ENCODE results near the gene RXRA.

The RXRA gene

GRCh38 chr9:134335486-134336220 lies 9.4 kb downstream of the RXRA start:
- Histone ChIP-seq H3K4me3 (ENCODE audit: low read length) (no peak overlapping the region), H2AFZ (ENCODE audit: low read depth, low read length) (no peak overlapping the region), H3K27me3 (ENCODE audit: insufficient read depth, low read length) (no peaks in the 10 kb centered on the region), H3K36me3 (ENCODE audit: insufficient read depth, low read length) (no peaks in the 10 kb centered on the region), H3K4me1 (ENCODE audit: insufficient read depth, low read length) (peaks cover 20% of the 10 kb centered on the region), H3K9me3 (ENCODE audit: low read length) (no peaks in the 10 kb centered on the region)

GRCh38 chr9:134336228-134336627 lies 10.0 kb downstream of the RXRA start:
- Histone ChIP-seq H3K4me3 (ENCODE audit: low read length) (no peak overlapping the region), H2AFZ (ENCODE audit: low read depth, low read length) (no peak overlapping the region), H3K4me1 (ENCODE audit: insufficient read depth, low read length) (peaks cover 16% of the 10 kb centered on the region), H3K27me3 (ENCODE audit: insufficient read depth, low read length) (no peaks in the 10 kb centered on the region), H3K36me3 (ENCODE audit: insufficient read depth, low read length) (no peaks in the 10 kb centered on the region), H3K9me3 (ENCODE audit: low read length) (no peaks in the 10 kb centered on the region)

DNA sequence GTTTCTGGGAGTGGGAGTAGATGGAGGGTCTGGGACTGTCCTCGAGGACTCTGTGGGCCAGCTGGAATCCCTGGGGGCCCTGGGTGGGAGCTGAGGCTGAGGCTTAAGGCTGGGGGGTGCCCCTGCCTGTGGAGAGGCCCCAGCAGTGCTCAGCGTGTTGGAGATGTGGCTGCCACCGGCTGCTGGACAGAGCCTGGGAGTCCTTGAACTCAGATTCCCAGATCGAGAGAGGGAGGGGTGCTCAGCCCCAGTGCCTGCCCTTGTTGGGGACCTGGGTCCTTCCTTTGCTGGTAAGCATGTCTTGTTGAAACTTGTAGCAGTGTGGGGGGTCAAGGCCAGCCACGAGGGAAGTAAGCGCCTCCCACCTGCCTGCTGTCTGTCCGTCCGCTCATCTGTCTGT lies 10.7 kb downstream of the RXRA start:
- Histone ChIP-seq H2AFZ (ENCODE audit: low read depth, low read length) (no peak overlapping the region), H3K4me1 (ENCODE audit: insufficient read depth, low read length) (peaks cover 14% of the 10 kb centered on the region), H3K9me3 (ENCODE audit: low read length) (no peaks in the 10 kb centered on the region)

DNA sequence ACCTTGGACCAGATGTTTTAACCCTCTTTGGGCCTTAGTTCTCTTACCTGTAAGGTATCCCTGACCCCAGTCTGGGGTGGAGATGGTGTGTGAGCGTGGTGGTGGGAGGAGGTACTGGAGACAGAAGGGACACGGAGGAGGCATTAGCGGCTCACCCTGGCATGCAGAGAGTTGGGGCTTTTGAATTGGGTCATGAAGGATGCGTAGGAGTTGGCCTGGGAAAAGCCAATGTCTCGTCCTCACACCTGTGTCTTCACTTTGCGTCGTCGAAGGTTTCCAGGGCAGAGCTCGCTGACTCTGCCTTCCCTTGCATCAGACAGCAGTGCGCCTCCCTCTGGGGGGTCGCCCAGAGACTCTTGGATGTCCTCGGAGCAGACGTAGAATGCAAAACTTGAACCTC lies 11.2 kb downstream of the RXRA start:
- peaks cover 14% of the 10 kb centered on the region for H3K4me1 ChIP-seq (ENCODE audit: insufficient read depth, low read length)
- H3K4me3 ChIP-seq (ENCODE audit: low read length), result no peak overlapping the region
- H3K9me3 ChIP-seq (ENCODE audit: low read length), result no peaks in the 10 kb centered on the region
- H2AFZ ChIP-seq (ENCODE audit: low read depth, low read length), result no peak overlapping the region
- H3K27me3 ChIP-seq (ENCODE audit: insufficient read depth, low read length), result no peaks in the 10 kb centered on the region
- H3K36me3 ChIP-seq (ENCODE audit: insufficient read depth, low read length), result no peaks in the 10 kb centered on the region

More for the DNA sequence above, 10.7 kb downstream of the RXRA start:
- H3K36me3 ChIP-seq (ENCODE audit: insufficient read depth, low read length), result no peaks in the 10 kb centered on the region
- H3K4me3 ChIP-seq (ENCODE audit: low read length), result no peak overlapping the region
- no peaks in the 10 kb centered on the region for H3K27me3 ChIP-seq (ENCODE audit: insufficient read depth, low read length)

DNA sequence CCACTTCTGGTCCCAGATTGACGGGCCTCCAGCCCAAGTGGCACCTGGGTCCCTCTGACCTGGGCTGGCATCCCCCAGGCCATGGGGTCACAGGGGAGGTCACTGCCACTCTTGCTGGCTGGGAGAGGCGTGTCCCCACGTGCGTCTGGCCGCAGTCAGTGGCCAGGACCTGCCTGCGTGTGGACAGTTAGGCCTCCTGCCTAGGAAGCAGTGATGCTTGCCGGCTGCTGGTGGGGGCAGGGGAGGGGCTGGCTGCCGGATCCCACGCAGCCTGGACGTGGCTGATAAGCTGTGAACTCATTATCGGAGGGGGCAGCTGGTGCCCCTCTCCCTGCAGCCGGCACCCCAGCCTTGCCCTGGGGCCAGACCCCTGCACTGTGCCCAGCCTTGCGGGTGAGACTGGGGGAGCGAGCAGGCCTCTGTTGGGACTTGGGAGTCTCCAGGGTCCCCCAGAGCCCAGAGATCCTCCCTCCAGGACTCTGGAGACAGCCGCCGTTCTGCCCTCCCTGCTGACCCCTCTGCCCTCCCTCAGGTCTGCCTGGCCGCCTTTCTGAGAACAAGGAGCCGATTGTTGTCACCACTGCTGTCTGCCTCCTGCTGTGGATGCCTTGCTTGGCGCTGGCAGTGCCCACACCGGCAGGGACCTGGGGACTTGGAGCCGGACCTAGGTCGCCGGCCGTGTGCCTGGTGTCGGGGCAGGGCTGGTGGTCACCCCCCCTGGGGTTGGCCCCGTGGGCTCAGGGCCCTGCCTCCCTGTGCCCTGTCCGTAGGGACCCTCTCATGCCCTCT lies 12.3 kb downstream of the RXRA start:
- peaks cover 14% of the 10 kb centered on the region for H3K4me1 ChIP-seq (ENCODE audit: insufficient read depth, low read length)
- H3K36me3 ChIP-seq (ENCODE audit: insufficient read depth, low read length), result no peaks in the 10 kb centered on the region
- H3K9me3 ChIP-seq (ENCODE audit: low read length), result no peaks in the 10 kb centered on the region
- H3K4me3 ChIP-seq (ENCODE audit: low read length), result no peak overlapping the region
- H2AFZ ChIP-seq (ENCODE audit: low read depth, low read length), result no peak overlapping the region
- H3K27me3 ChIP-seq (ENCODE audit: insufficient read depth, low read length), result no peaks in the 10 kb centered on the region

GRCh38 chr9:134339183-134339806 lies 13.0 kb downstream of the RXRA start:
- Histone ChIP-seq H3K27me3 (ENCODE audit: insufficient read depth, low read length) (no peaks in the 10 kb centered on the region), H3K4me1 (ENCODE audit: insufficient read depth, low read length) (peaks cover 14% of the 10 kb centered on the region), H2AFZ (ENCODE audit: low read depth, low read length) (no peak overlapping the region), H3K4me3 (ENCODE audit: low read length) (no peak overlapping the region), H3K9me3 (ENCODE audit: low read length) (no peaks in the 10 kb centered on the region), H3K36me3 (ENCODE audit: insufficient read depth, low read length) (no peaks in the 10 kb centered on the region)

- Histone ChIP-seq H3K4me1 (ENCODE audit: insufficient read depth, low read length) (peaks cover 14% of the 10 kb centered on the region), H3K27me3 (ENCODE audit: insufficient read depth, low read length) (no peaks in the 10 kb centered on the region), H3K4me3 (ENCODE audit: low read length) (no peak overlapping the region), H3K36me3 (ENCODE audit: insufficient read depth, low read length) (no peaks in the 10 kb centered on the region), H3K9me3 (ENCODE audit: low read length) (no peaks in the 10 kb centered on the region), H2AFZ (ENCODE audit: low read depth, low read length) (no peak overlapping the region)
These were observed 14.4 kb downstream of the RXRA start for GRCh38 chr9:134340475-134341160.

GRCh38 chr9:134341306-134341705 lies 15.1 kb downstream of the RXRA start:
- no peaks in the 10 kb centered on the region for H3K9me3 ChIP-seq (ENCODE audit: low read length)
- H2AFZ ChIP-seq (ENCODE audit: low read depth, low read length), result no peak overlapping the region
- no peaks in the 10 kb centered on the region for H3K36me3 ChIP-seq (ENCODE audit: insufficient read depth, low read length)
- no peaks in the 10 kb centered on the region for H3K27me3 ChIP-seq (ENCODE audit: insufficient read depth, low read length)
- no peak overlapping the region for H3K4me3 ChIP-seq (ENCODE audit: low read length)
- H3K4me1 ChIP-seq (ENCODE audit: insufficient read depth, low read length), result peaks cover 14% of the 10 kb centered on the region

- Histone ChIP-seq H3K4me1 (ENCODE audit: insufficient read depth, low read length) (peaks cover 14% of the 10 kb centered on the region), H3K27me3 (ENCODE audit: insufficient read depth, low read length) (no peaks in the 10 kb centered on the region)
These were observed 15.9 kb downstream of the RXRA start for GRCh38 chr9:134341929-134342745.

DNA sequence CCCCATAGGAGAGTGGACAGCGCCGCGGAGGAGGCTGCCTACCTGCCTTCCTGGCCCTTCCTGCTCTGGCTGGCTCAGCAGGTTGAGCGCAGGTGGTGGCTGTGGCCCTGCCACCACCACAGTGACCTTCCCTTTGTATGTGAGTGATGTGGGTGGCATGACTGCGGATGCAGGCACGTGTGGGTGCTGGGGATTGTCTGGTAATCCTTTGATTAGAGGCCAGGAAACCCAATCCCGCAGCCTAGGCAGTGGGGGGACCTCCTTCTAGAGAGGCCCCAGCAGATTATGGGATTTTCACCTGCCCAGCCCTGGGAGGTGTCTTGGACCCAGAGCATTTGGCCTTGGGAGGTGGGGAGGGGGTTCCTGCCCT lies 16.5 kb downstream of the RXRA start:
- no peak overlapping the region for H2AFZ ChIP-seq (ENCODE audit: low read depth, low read length)
- no peaks in the 10 kb centered on the region for H3K27me3 ChIP-seq (ENCODE audit: insufficient read depth, low read length)
- peaks cover 14% of the 10 kb centered on the region for H3K4me1 ChIP-seq (ENCODE audit: insufficient read depth, low read length)
- no peak overlapping the region for H3K4me3 ChIP-seq (ENCODE audit: low read length)
- H3K9me3 ChIP-seq (ENCODE audit: low read length), result no peaks in the 10 kb centered on the region
- H3K36me3 ChIP-seq (ENCODE audit: insufficient read depth, low read length), result no peaks in the 10 kb centered on the region

More at GRCh38 chr9:134341929-134342745, 15.9 kb downstream of the RXRA start:
- Histone ChIP-seq H3K4me3 (ENCODE audit: low read length) (no peak overlapping the region), H3K36me3 (ENCODE audit: insufficient read depth, low read length) (no peaks in the 10 kb centered on the region), H3K9me3 (ENCODE audit: low read length) (no peaks in the 10 kb centered on the region), H2AFZ (ENCODE audit: low read depth, low read length) (no peak overlapping the region)

DNA sequence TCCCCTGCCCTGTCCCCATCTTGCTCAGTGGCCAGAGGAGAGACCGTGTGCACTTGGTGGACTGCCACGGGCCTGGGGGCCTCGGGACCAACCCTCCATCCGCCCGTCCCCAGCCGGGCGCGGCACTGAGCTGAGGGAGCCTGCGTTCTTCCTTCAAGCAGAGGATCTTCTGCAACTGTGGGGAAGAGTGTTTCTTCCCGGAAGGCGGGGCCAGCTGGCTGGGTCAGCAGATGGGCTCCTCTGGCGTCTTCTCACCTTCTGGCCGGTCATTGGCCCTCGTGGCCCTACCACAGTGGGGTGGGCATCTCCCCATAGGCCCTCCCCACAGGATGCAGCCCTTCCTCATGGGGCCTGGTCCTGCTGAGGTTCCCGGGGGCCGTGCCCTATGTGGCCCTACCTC lies 17.4 kb downstream of the RXRA start:
- Histone ChIP-seq H3K4me3 (ENCODE audit: low read length) (no peak overlapping the region), H3K27me3 (ENCODE audit: insufficient read depth, low read length) (no peaks in the 10 kb centered on the region), H3K36me3 (ENCODE audit: insufficient read depth, low read length) (no peaks in the 10 kb centered on the region), H2AFZ (ENCODE audit: low read depth, low read length) (no peak overlapping the region), H3K9me3 (ENCODE audit: low read length) (no peaks in the 10 kb centered on the region), H3K4me1 (ENCODE audit: insufficient read depth, low read length) (peaks cover 6% of the 10 kb centered on the region)

GRCh38 chr9:134344068-134344799 lies 18.0 kb downstream of the RXRA start:
- H3K36me3 ChIP-seq (ENCODE audit: insufficient read depth, low read length), result no peaks in the 10 kb centered on the region

More at GRCh38 chr9:134344068-134344799, 18.0 kb downstream of the RXRA start:
- Histone ChIP-seq H3K4me1 (ENCODE audit: insufficient read depth, low read length) (no peaks in the 10 kb centered on the region), H3K27me3 (ENCODE audit: insufficient read depth, low read length) (no peaks in the 10 kb centered on the region), H3K9me3 (ENCODE audit: low read length) (no peaks in the 10 kb centered on the region), H3K4me3 (ENCODE audit: low read length) (no peak overlapping the region), H2AFZ (ENCODE audit: low read depth, low read length) (no peak overlapping the region)
